Transverse colon (tissue), 3 donors: ENCODE measurements around the gene KCNJ5.

Experiments
- POLR2A ChIP-seq: fragments of 450-650 bp; IDR thresholded peaks from one replicate; pipeline ENCODE4 v1.6.1; 2016; ENCODE audit warnings: antibody characterized with exemption, mild to moderate bottlenecking, moderate library complexity
- TF ChIP-seq, protein P1 (sequence below), 5 experiments: fragments of 200-600 bp in 3 of 5; fragments of 450-650 bp in 2 of 5; sonication (generic) in 3 of 5; IDR thresholded peaks; 1 replicate in 2 of 5; 2 replicates in 3 of 5; pipeline ENCODE4 v1.5.1; 2016 to 2017; ENCODE audit warnings: antibody characterized with exemption in 5 of 5, inconsistent platforms in 3 of 5, mild to moderate bottlenecking in 2 of 5, moderate library complexity in 1 of 5

DNA sequence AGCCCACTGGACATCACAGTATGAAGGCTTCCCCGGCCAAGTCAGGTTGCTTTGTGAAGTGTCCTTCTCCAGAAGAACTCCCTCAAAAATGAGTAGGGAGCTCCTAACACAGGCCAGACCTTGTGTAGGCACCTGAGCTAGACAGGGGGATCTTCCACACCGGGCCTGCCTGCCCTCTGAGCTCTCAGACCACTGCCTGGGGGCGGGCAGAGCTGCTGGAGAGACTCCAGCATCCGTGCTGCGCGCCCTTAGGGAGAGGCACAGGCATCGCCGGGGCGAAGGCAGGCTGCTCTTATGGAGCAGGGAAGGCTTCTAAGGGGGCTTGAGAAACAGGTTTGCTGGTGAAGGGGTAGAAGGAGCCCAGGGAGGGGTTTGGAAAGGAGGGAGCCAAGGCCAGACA, 4.4 kb downstream of the KCNJ5 start:
- TF ChIP-seq, protein P1, sequence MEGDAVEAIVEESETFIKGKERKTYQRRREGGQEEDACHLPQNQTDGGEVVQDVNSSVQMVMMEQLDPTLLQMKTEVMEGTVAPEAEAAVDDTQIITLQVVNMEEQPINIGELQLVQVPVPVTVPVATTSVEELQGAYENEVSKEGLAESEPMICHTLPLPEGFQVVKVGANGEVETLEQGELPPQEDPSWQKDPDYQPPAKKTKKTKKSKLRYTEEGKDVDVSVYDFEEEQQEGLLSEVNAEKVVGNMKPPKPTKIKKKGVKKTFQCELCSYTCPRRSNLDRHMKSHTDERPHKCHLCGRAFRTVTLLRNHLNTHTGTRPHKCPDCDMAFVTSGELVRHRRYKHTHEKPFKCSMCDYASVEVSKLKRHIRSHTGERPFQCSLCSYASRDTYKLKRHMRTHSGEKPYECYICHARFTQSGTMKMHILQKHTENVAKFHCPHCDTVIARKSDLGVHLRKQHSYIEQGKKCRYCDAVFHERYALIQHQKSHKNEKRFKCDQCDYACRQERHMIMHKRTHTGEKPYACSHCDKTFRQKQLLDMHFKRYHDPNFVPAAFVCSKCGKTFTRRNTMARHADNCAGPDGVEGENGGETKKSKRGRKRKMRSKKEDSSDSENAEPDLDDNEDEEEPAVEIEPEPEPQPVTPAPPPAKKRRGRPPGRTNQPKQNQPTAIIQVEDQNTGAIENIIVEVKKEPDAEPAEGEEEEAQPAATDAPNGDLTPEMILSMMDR (IDR thresholded peaks at IDR 0.05), result no peak
- no peak for TF ChIP-seq POLR2A
